Thyroid gland (tissue), 4 donors: ENCODE measurements around the gene FYB2. TPM values are rescaled to one million over a fixed set of nuclear protein-coding genes. Genes with fewer than 3 reads are reported as not detected.

Experiments used
- DNase-seq, 2 donors: peaks; one replicate each; pipeline ENCODE4 v3.0.0-alpha.2; 2019
- H3K27ac ChIP-seq, 3 donors: fragments of 200-600 bp; sonication (generic); 1 replicate in 2 of 3; 2 replicates in 1 of 3; pipeline ENCODE4 v1.5.1; 2016 to 2019; ENCODE audit warnings: mild to moderate bottlenecking in 1 of 3, moderate library complexity in 1 of 3
- H3K27me3 ChIP-seq: fragments of 200-600 bp; sonication (generic); one replicate; pipeline ENCODE4 v1.5.1; 2019
- H3K36me3 ChIP-seq, 2 donors: fragments of 200-600 bp; sonication (generic); one replicate each; pipeline ENCODE4 v1.5.1; 2016 to 2019
- H3K4me1 ChIP-seq, 2 donors: fragments of 200-600 bp; sonication (generic); one replicate each; pipeline ENCODE4 v1.5.1; 2017 to 2019
- H3K4me3 ChIP-seq, 3 donors: fragments of 200-600 bp; sonication (generic); replicated peaks in 1 of 3; 1 replicate in 2 of 3; 2 replicates in 1 of 3; pipeline ENCODE4 v1.5.1; 2016; ENCODE audit warnings: mild to moderate bottlenecking in 1 of 3
- H3K9me3 ChIP-seq: fragments of 200-600 bp; sonication (generic); one replicate; pipeline ENCODE4 v1.5.1; 2017
- CTCF ChIP-seq, 6 experiments: fragments of 200-600 bp in 3 of 6; fragments of 450-650 bp in 3 of 6; sonication (generic) in 3 of 6; IDR thresholded peaks; one replicate each; pipeline ENCODE4 v1.5.1; 2016 to 2019; ENCODE audit warnings: antibody characterized with exemption in 6 of 6, mild to moderate bottlenecking in 2 of 6, inconsistent platforms in 1 of 6, moderate library complexity in 1 of 6
- POLR2A ChIP-seq, 2 donors: fragments of 450-650 bp; IDR thresholded peaks; one replicate each; pipeline ENCODE4 v1.6.1; 2017; ENCODE audit warnings: antibody characterized with exemption in 2 of 2, mild to moderate bottlenecking in 2 of 2, moderate library complexity in 1 of 2
- WGBS, 2 donors: methylation state at CpG; one replicate each; pipeline ENCODE4 v1.1.5; 2017; 5-methylcytosine and 5-hydroxymethylcytosine counted together
- intact Hi-C: fragments of 100-400 bp; cut with DNase I; formaldehyde crosslinking; loops from one replicate; pipeline ENCODE4 v1.15.1; 2023
- total RNA-seq, 4 donors: library from RNA; depleted of rRNA; stranded (reverse); fragments of >200 nt; gene quantifications; one replicate each; pipeline ENCODE4 v1.2.3, GENCODE V29; 2016

FYB2 gene
- total RNA-seq, 4 donors from 2014 or later: 0.13 to 1.6 (median 0.78) TPM; not detected in 1

DNA sequence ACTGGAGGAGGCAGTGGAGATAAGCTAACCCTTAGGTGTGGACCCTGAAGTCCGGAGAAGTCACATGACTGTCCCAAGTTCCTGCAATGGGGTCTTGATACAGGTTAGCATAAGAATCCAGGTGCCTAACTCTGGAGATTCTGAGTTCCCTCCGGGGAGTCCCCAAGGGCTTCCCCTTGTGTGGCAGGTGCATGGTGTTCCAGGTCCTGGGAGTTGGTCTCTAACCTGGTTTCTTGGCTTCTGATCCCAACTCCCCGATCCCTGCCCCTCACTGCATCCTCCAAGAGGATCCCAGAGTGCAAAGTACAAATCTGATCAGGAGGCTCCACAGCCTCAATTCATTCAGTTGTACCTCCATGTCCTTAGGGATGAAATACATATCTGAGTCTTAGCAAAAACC, 26.1 kb upstream of the FYB2 start:
- Histone ChIP-seq H3K9me3 (no peaks in the 10 kb centered on the region), H3K4me1 (no peaks in the 10 kb centered on the region), H3K4me3 (no peak overlapping the region), H3K36me3 (no peaks in the 10 kb centered on the region), H3K27ac (no peak overlapping the region), H3K27me3 (no peaks in the 10 kb centered on the region)
- TF ChIP-seq POLR2A (IDR thresholded peaks at IDR 0.05) (no peak), CTCF (IDR thresholded peaks at IDR 0.05) (no peak)
- no peak for DNase-seq
- 91 to 92% methylated on average over 3 of the region's 3 CpGs for WGBS, 2 donors
- intact Hi-C loops: no loop called here

- Histone ChIP-seq H3K36me3 (no peaks in the 10 kb centered on the region), H3K4me3 (no peak overlapping the region), H3K27me3 (no peaks in the 10 kb centered on the region), H3K27ac (no peak overlapping the region), H3K9me3 (no peaks in the 10 kb centered on the region), H3K4me1 (no peaks in the 10 kb centered on the region)
- DNase-seq: no peak
- WGBS, 2 donors: 50 to 60% methylated on average over 9 of the region's 9 CpGs
- TF ChIP-seq POLR2A (IDR thresholded peaks at IDR 0.05) (no peak), CTCF (IDR thresholded peaks at IDR 0.05) (no peak)
- intact Hi-C loops: no loop called here
Measured at GRCh38 chr1:56844545-56845136, 25.4 kb upstream of the FYB2 start.

DNA sequence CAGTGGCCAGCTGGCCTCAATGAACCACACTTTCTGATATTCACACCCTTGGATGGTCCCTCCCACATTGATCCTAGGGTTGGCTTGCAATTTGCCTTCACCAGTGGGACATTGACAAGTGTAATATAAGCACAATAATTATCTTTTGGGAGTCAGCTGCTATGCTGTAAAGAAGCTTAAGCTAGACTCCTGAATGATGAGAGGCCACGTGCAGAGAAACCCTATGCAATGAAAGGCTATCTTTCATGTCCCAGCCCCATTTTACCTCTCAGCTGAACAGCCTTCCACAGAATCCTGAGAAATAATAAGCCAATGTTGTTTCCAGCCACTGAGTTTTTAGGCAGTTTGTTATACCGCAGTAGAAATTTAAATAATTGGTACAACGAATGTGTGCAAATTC, 24.3 kb upstream of the FYB2 start:
- H3K27ac ChIP-seq: no peak overlapping the region
- H3K4me3 ChIP-seq: no peak overlapping the region
- DNase-seq: no peak
- TF ChIP-seq POLR2A (IDR thresholded peaks at IDR 0.05): no peak
- no peak for TF ChIP-seq CTCF (IDR thresholded peaks at IDR 0.05)
- 88 to 91% methylated on average over 3 of the region's 3 CpGs for WGBS, 2 donors
- H3K4me1 ChIP-seq: no peaks in the 10 kb centered on the region
- H3K9me3 ChIP-seq: no peaks in the 10 kb centered on the region
- H3K27me3 ChIP-seq: no peaks in the 10 kb centered on the region
- intact Hi-C loops: no loop called here
- no peaks in the 10 kb centered on the region for H3K36me3 ChIP-seq

- peaks cover 0 to 5% of the 10 kb centered on the region in 2 donors for H3K4me1 ChIP-seq
- H3K9me3 ChIP-seq: no peaks in the 10 kb centered on the region
- H3K27ac ChIP-seq: no peak overlapping the region
- no peaks in the 10 kb centered on the region for H3K36me3 ChIP-seq
- no peak for DNase-seq
- intact Hi-C loops: no loop called here
- TF ChIP-seq CTCF (IDR thresholded peaks at IDR 0.05): no peak
- H3K4me3 ChIP-seq: no peak overlapping the region
- WGBS, 2 donors: 96 to 100% methylated on average over 2 to 3 of the region's 3 CpGs
- no peaks in the 10 kb centered on the region for H3K27me3 ChIP-seq
Measured at GRCh38 chr1:56838759-56839158, 19.6 kb upstream of the FYB2 start.

DNA sequence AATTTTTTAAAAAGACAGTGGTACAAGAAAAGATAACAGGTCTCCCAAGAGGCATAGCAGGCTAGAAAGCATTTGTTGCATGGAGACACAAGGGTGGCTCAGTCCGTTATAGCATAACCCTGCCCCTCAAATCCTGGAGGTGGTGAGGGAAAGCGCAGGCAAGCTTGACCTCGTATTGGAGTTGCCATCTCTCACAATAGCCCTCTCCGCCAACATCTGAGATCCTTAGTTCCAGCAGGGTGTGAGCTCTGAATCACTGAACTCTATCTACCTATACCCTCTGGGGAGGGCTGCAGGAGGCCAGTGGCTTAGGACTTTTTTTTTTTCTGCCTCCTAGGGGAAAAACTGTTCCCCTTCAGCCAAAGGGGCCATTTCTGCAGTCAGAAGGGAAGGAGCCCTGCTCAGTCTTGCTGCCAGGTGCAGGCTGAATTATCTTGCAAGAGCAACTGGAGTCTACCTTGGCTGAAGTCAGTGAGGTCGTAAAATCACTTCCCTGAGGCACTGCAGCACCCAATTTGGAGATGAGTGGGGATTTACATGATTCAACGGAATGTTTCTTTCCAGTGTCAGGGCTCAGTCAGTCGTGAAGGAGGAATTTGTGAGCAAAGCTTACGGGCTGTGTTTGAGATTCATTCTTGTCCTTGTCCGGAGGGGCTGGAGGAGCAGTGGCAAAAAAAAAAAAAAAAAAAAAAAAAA, 18.2 kb upstream of the FYB2 start:
- 27 to 33% methylated on average over 9 of the region's 9 CpGs for WGBS, 2 donors
- Histone ChIP-seq H3K4me3 (no peak overlapping the region), H3K36me3 (no peaks in the 10 kb centered on the region), H3K27ac (no peak overlapping the region), H3K9me3 (no peaks in the 10 kb centered on the region), H3K4me1 (peaks cover 0 to 5% of the 10 kb centered on the region in 2 donors), H3K27me3 (no peaks in the 10 kb centered on the region)
- no peak for TF ChIP-seq CTCF (IDR thresholded peaks at IDR 0.05)
- DNase-seq: peak; percentile 37 to 60
- intact Hi-C loops: no loop called here
